Duodenal mucosa (tissue), 2 donors: ENCODE measurements around the gene C20orf96.

Experiments
- H3K27ac ChIP-seq: one replicate; pipeline ENCODE4 v1.7.0; 2013; ENCODE audit warnings: low read depth, low read length
- H3K27me3 ChIP-seq, 2 donors: one replicate each; pipeline ENCODE4 v1.7.0; 2013; ENCODE audit warnings: low read length in 2 of 2, control low read depth in 1 of 2; ENCODE audit not compliant: insufficient read depth in 2 of 2, control insufficient read depth in 1 of 2
- H3K36me3 ChIP-seq, 2 donors: one replicate each; pipeline ENCODE4 v1.7.0; 2013; ENCODE audit warnings: low read length in 2 of 2, control low read depth in 1 of 2; ENCODE audit not compliant: insufficient read depth in 2 of 2, control insufficient read depth in 1 of 2
- H3K4me1 ChIP-seq, 2 donors: one replicate each; pipeline ENCODE4 v1.7.0; 2013; ENCODE audit warnings: low read length in 2 of 2, control low read depth in 1 of 2; ENCODE audit not compliant: insufficient read depth in 2 of 2, control insufficient read depth in 1 of 2
- H3K4me3 ChIP-seq, 2 donors: one replicate each; pipeline ENCODE4 v1.7.0; 2013; ENCODE audit warnings: low read length in 2 of 2, low read depth in 1 of 2
- H3K9ac ChIP-seq, 2 donors: one replicate each; pipeline ENCODE4 v1.7.0; 2013; ENCODE audit warnings: low read length in 2 of 2, low read depth in 1 of 2
- H3K9me3 ChIP-seq, 2 donors: one replicate each; pipeline ENCODE4 v1.7.0; 2013; ENCODE audit warnings: low read length in 2 of 2, control low read depth in 1 of 2; ENCODE audit not compliant: control insufficient read depth in 1 of 2

C20orf96 gene

GRCh38 chr20:297925-298775, 7.6 kb upstream of the C20orf96 start:
- peaks cover 0 to 10% of the 10 kb centered on the region in 2 donors for H3K36me3 ChIP-seq
- no peaks in the 10 kb centered on the region for H3K9me3 ChIP-seq
- H3K27ac ChIP-seq, result peak overlapping the region; percentile 94
- peaks cover 24 to 26% of the 10 kb centered on the region in 2 donors for H3K4me1 ChIP-seq
- no peaks in the 10 kb centered on the region for H3K27me3 ChIP-seq
- peak overlapping the region; percentile 98 to 99 for H3K4me3 ChIP-seq
- peak overlapping the region; percentile 92 to 97 for H3K9ac ChIP-seq

GRCh38 chr20:297098-297924, 6.8 kb upstream of the C20orf96 start, which contains the start of gene ZCCHC3:
Gene ZCCHC3 (plus strand): TSS chr20:297570. CDS start chr20:297587, 17 bp downstream.
- Histone ChIP-seq H3K9ac (peak within 1 kb of the TSS; percentile 92 to 97), H3K27me3 (no peaks in the 10 kb centered on the region), H3K9me3 (no peaks in the 10 kb centered on the region), H3K4me1 (peaks cover 24 to 26% of the 10 kb centered on the region in 2 donors), H3K4me3 (peak within 1 kb of the TSS; percentile 98 to 99), H3K27ac (peak within 1 kb of the TSS; percentile 94), H3K36me3 (peaks cover 0 to 10% of the 10 kb centered on the region in 2 donors)

GRCh38 chr20:295804-296203, 5.3 kb upstream of the C20orf96 start:
- Histone ChIP-seq H3K9ac (no peak overlapping the region), H3K27me3 (no peaks in the 10 kb centered on the region), H3K27ac (no peak overlapping the region), H3K4me1 (peaks cover 23 to 32% of the 10 kb centered on the region in 2 donors), H3K4me3 (no peak overlapping the region), H3K36me3 (peaks cover 0 to 10% of the 10 kb centered on the region in 2 donors), H3K9me3 (no peaks in the 10 kb centered on the region)

GRCh38 chr20:294602-295001, 4.1 kb upstream of the C20orf96 start:
- no peaks in the 10 kb centered on the region for H3K27me3 ChIP-seq
- peaks cover 0 to under 1% of the 10 kb centered on the region in 2 donors for H3K36me3 ChIP-seq
- no peak overlapping the region for H3K9ac ChIP-seq
- H3K4me1 ChIP-seq, result peaks cover 17 to 26% of the 10 kb centered on the region in 2 donors
- no peak overlapping the region for H3K4me3 ChIP-seq
- H3K9me3 ChIP-seq, result no peaks in the 10 kb centered on the region
- H3K27ac ChIP-seq, result no peak overlapping the region

- peak overlapping the region; percentile 78 to 100 for H3K4me3 ChIP-seq
- no peaks in the 10 kb centered on the region for H3K36me3 ChIP-seq
- peak overlapping the region; percentile 52 to 97 for H3K9ac ChIP-seq
- H3K9me3 ChIP-seq, result no peaks in the 10 kb centered on the region
- peaks cover 15 to 18% of the 10 kb centered on the region in 2 donors for H3K4me1 ChIP-seq
- H3K27ac ChIP-seq, result peak overlapping the region; percentile 79
- no peaks in the 10 kb centered on the region for H3K27me3 ChIP-seq
These were observed 862 bp downstream of the C20orf96 start for GRCh38 chr20:289693-290083.

GRCh38 chr20:288956-289692, 1.4 kb downstream of the C20orf96 start:
- Histone ChIP-seq H3K4me3 (peak overlapping the region; percentile 78 to 100), H3K9me3 (no peaks in the 10 kb centered on the region), H3K4me1 (peaks cover 15 to 18% of the 10 kb centered on the region in 2 donors), H3K36me3 (no peaks in the 10 kb centered on the region), H3K27me3 (no peaks in the 10 kb centered on the region), H3K9ac (no peak overlapping the region), H3K27ac (no peak overlapping the region)

GRCh38 chr20:286508-286907, 4.0 kb downstream of the C20orf96 start:
- Histone ChIP-seq H3K27me3 (no peaks in the 10 kb centered on the region), H3K9me3 (no peaks in the 10 kb centered on the region), H3K4me1 (peaks cover 13 to 15% of the 10 kb centered on the region in 2 donors), H3K27ac (no peak overlapping the region), H3K4me3 (no peak overlapping the region), H3K9ac (no peak overlapping the region), H3K36me3 (peaks cover 0 to 4% of the 10 kb centered on the region in 2 donors)

- Histone ChIP-seq H3K36me3 (peaks cover 0 to 4% of the 10 kb centered on the region in 2 donors), H3K4me3 (no peak overlapping the region), H3K27me3 (no peaks in the 10 kb centered on the region), H3K9me3 (no peaks in the 10 kb centered on the region), H3K9ac (no peak overlapping the region), H3K4me1 (no peaks in the 10 kb centered on the region), H3K27ac (no peak overlapping the region)
These were observed 6.4 kb downstream of the C20orf96 start for GRCh38 chr20:284172-284571.

GRCh38 chr20:278607-279571, 11.7 kb downstream of the C20orf96 start:
- no peaks in the 10 kb centered on the region for H3K9me3 ChIP-seq
- H3K36me3 ChIP-seq, result peaks cover 8 to 34% of the 10 kb centered on the region in 2 donors
- H3K4me3 ChIP-seq, result no peak overlapping the region
- no peak overlapping the region for H3K27ac ChIP-seq
- H3K9ac ChIP-seq, result no peak overlapping the region
- no peaks in the 10 kb centered on the region for H3K4me1 ChIP-seq
- H3K27me3 ChIP-seq, result no peaks in the 10 kb centered on the region
